Keratinocyte (primary cell): ENCODE measurements around the gene CCDC157. TPM values are rescaled to one million over a fixed set of nuclear protein-coding genes. Genes with fewer than 3 reads are reported as not detected.

Experiments used
- DNase-seq: peaks from one replicate; pipeline ENCODE4 v3.0.0-alpha.2; 2011; ENCODE audit warnings: low read depth, missing footprints, low spot score
- FAIRE-seq: peaks from 2 replicates; lab custom pipeline; 2011; peaks lifted over from hg19 to GRCh38; lab: Jason Lieb, UNC
- H2AFZ ChIP-seq: 2 replicates; pipeline ENCODE4 v1.6.0; 2012; ENCODE audit warnings: low read length, control low read depth, inconsistent platforms; ENCODE audit not compliant: control insufficient read depth
- H3K27ac ChIP-seq: 2 replicates; pipeline ENCODE4 v1.5.1; 2011; ENCODE audit warnings: low read length; ENCODE audit not compliant: control insufficient read depth, insufficient read depth
- H3K27me3 ChIP-seq: 3 replicates; pipeline ENCODE4 v1.6.0; 2011; ENCODE audit warnings: low read length; ENCODE audit not compliant: control insufficient read depth, insufficient read depth; ENCODE audit errors: extremely low read depth
- H3K36me3 ChIP-seq, 2 experiments: 2 replicates in 1 of 2; 3 replicates in 1 of 2; pipeline ENCODE4 v1.5.1; 2011; ENCODE audit warnings: low read length in 2 of 2, mild to moderate bottlenecking in 1 of 2; ENCODE audit not compliant: control insufficient read depth in 2 of 2, insufficient read depth in 2 of 2; ENCODE audit errors: extremely low read depth in 1 of 2
- H3K4me1 ChIP-seq: 3 replicates; pipeline ENCODE4 v1.5.1; 2011; ENCODE audit warnings: low read length; ENCODE audit not compliant: control insufficient read depth, insufficient read depth; ENCODE audit errors: extremely low read depth
- H3K4me2 ChIP-seq: 3 replicates; pipeline ENCODE4 v1.6.0; 2011; ENCODE audit warnings: low read depth, low read length; ENCODE audit not compliant: control insufficient read depth, insufficient read depth; ENCODE audit errors: extremely low read depth
- H3K4me3 ChIP-seq, 3 experiments: fragments of 200-600 bp in 1 of 3; sonication (generic) in 1 of 3; 2 replicates in 2 of 3; 3 replicates in 1 of 3; pipeline ENCODE4 v1.5.1; 2011 to 2016; ENCODE audit warnings: low read length in 3 of 3, mild to moderate bottlenecking in 3 of 3, control low read depth in 2 of 3, inconsistent platforms in 1 of 3, low read depth in 1 of 3, mixed read lengths in 1 of 3, mixed run types in 1 of 3, moderate library complexity in 1 of 3; ENCODE audit not compliant: control insufficient read depth in 2 of 3, insufficient read depth in 2 of 3; ENCODE audit errors: extremely low read depth in 1 of 3
- H3K79me2 ChIP-seq: 2 replicates; pipeline ENCODE4 v1.6.0; 2012; ENCODE audit warnings: low read length; ENCODE audit not compliant: control insufficient read depth, insufficient read depth
- H3K9ac ChIP-seq: 3 replicates; pipeline ENCODE4 v1.6.0; 2011; ENCODE audit warnings: low read length; ENCODE audit not compliant: control insufficient read depth, insufficient read depth; ENCODE audit errors: extremely low read depth
- H3K9me1 ChIP-seq: 3 replicates; pipeline ENCODE4 v1.6.0; 2011; ENCODE audit warnings: low read length; ENCODE audit not compliant: control insufficient read depth, insufficient read depth; ENCODE audit errors: extremely low read depth
- H3K9me3 ChIP-seq: 2 replicates; pipeline ENCODE4 v1.5.1; 2012; ENCODE audit warnings: low read depth, low read length; ENCODE audit not compliant: control insufficient read depth
- H4K20me1 ChIP-seq: 3 replicates; pipeline ENCODE4 v1.6.0; 2011; ENCODE audit warnings: low read length; ENCODE audit not compliant: control insufficient read depth, insufficient read depth; ENCODE audit errors: extremely low read depth
- CTCF ChIP-seq, 3 experiments: IDR thresholded peaks in 1 of 3; conservative IDR thresholded peaks in 1 of 3; optimal IDR thresholded peaks in 1 of 3; 2 replicates in 2 of 3; 3 replicates in 1 of 3; pipeline versions ENCODE3 to v1.5.1; 2011; ENCODE audit warnings: low read length in 3 of 3, mild to moderate bottlenecking in 3 of 3, moderate library complexity in 2 of 3, control low read depth in 1 of 3, inconsistent platforms in 1 of 3; ENCODE audit not compliant: insufficient read depth in 2 of 3; ENCODE audit errors: extremely low read depth in 1 of 3
- EZH2 ChIP-seq: IDR thresholded peaks from one replicate; pipeline ENCODE4 v1.6.1; 2012; ENCODE audit warnings: inconsistent platforms, mild to moderate bottlenecking, low read length, moderate library complexity
- dilution Hi-C: fragments of 300-500 bp; cut with MboI; formaldehyde crosslinking; loops from one replicate; pipeline ENCODE4 v1.7.0; 2020; ENCODE audit warnings: low sequenced_read_pairs; ENCODE audit not compliant: extremely low pct_ligation_motif_present
- polyA plus RNA-seq, 5 experiments: library from polyadenylated mRNA; depleted of rRNA in 3 of 5; stranded (reverse) in 3 of 5; stranded (forward) in 1 of 5; unstranded in 1 of 5; fragments of >200 nt; gene quantifications; 1 replicate in 1 of 5; 2 replicates in 3 of 5; 3 replicates in 1 of 5; pipeline versions ENCODE4 v1.2.1 to v1.2.3, GENCODE V29; 2011 to 2012; ENCODE audit warnings: missing spikeins in 2 of 5, low read depth in 1 of 5, low replicate concordance in 1 of 5

Gene CCDC157
- polyA plus RNA-seq, 1 donor (not counting 4 experiments of a cell fraction or from before 2014, with no cell fraction given), result 1.3 TPM

- Histone ChIP-seq H3K36me3 (no peaks in the 10 kb centered on the region), H3K9ac (no peak overlapping the region), H3K4me3 (no peak overlapping the region), H3K27ac (no peak overlapping the region), H3K27me3 (no peaks in the 10 kb centered on the region), H4K20me1 (no peaks in the 10 kb centered on the region), H3K9me1 (no peaks in the 10 kb centered on the region), H3K4me1 (peaks cover 4% of the 10 kb centered on the region), H3K79me2 (peaks cover 14% of the 10 kb centered on the region), H3K4me2 (no peak overlapping the region), H2AFZ (no peak overlapping the region), H3K9me3 (no peaks in the 10 kb centered on the region)
- no peak for FAIRE-seq
- no peak for DNase-seq
- TF ChIP-seq EZH2, result no peak
- no peak for TF ChIP-seq CTCF (optimal IDR thresholded peaks at IDR 0.05 in 1 of 3, IDR thresholded peaks at IDR 0.05 in 1 of 3, conservative IDR thresholded peaks at IDR 0.05 in 1 of 3; ENCODE audit: extremely low read depth in 1 of 3, insufficient read depth in 2 of 3, low read length in 3 of 3)
- dilution Hi-C loops, result no loop called here
These were observed 36.0 kb downstream of the CCDC157 start for GRCh38 chr22:30392661-30393321.

- H3K9me3 ChIP-seq, result no peaks in the 10 kb centered on the region
- no peak for FAIRE-seq
- no peak overlapping the region for H2AFZ ChIP-seq
- no peak for DNase-seq
- no peaks in the 10 kb centered on the region for H3K27me3 ChIP-seq
- no peak overlapping the region for H3K4me3 ChIP-seq
- no peak overlapping the region for H3K4me2 ChIP-seq
- no peak overlapping the region for H3K27ac ChIP-seq
- TF ChIP-seq EZH2 (no peak), CTCF (optimal IDR thresholded peaks at IDR 0.05 in 1 of 3, IDR thresholded peaks at IDR 0.05 in 1 of 3, conservative IDR thresholded peaks at IDR 0.05 in 1 of 3; ENCODE audit: extremely low read depth in 1 of 3, insufficient read depth in 2 of 3, low read length in 3 of 3) (no peak)
- dilution Hi-C loops, result no loop called here
- no peaks in the 10 kb centered on the region for H3K36me3 ChIP-seq
- no peak overlapping the region for H3K9ac ChIP-seq
- peaks cover 7% of the 10 kb centered on the region for H3K4me1 ChIP-seq
- H3K9me1 ChIP-seq, result no peaks in the 10 kb centered on the region
- H3K79me2 ChIP-seq, result peaks cover 19% of the 10 kb centered on the region
- H4K20me1 ChIP-seq, result no peaks in the 10 kb centered on the region
These were observed 36.5 kb downstream of the CCDC157 start for GRCh38 chr22:30393322-30393680.
